HepG2 (cell line): Measurements from ENCODE around the gene PRKRIP1. TPM values are rescaled to one million over a fixed set of nuclear protein-coding genes. Genes with fewer than 3 reads are reported as not detected.

Experiments used
- ATAC-seq: fragments of 200-7000 bp; cut with Tn5 transposase; 3 replicates; pipeline ENCODE4 v1.9.1; 2020; ENCODE audit warnings: mild to moderate bottlenecking, moderate library complexity
- BruUV-seq: library from RNA; stranded (reverse); fragments of 400-500 nt; replicated peaks from 2 replicates; lab custom pipeline; 2021; lab: Mats Ljungman, UMichigan
- CTCF ChIA-PET: fragments of 300-600 bp; formaldehyde crosslinking; extraction: SDS; loops from one replicate; lab custom pipeline; 2021; ENCODE audit warnings: low total read pairs, inconsistent platforms, low intra/inter-chr PET ratio; lab: Yijun Ruan, JAX
- POLR2A ChIA-PET: fragments of 350-600 bp; sonication (Branson Sonifier 250); formaldehyde crosslinking; loops from one replicate; lab custom pipeline; 2020; ENCODE audit warnings: antibody characterized with exemption, inconsistent platforms; lab: Yijun Ruan, JAX
- DNase-seq: peaks from one replicate; pipeline ENCODE4 v3.0.0-alpha.2; 2015; ENCODE audit warnings: low spot score
- FAIRE-seq: peaks from 3 replicates; lab custom pipeline; 2011; peaks lifted over from hg19 to GRCh38; lab: Jason Lieb, UNC
- H2AFZ ChIP-seq: one replicate; pipeline ENCODE4 v1.6.1; 2011; ENCODE audit warnings: low read length, inconsistent platforms
- H3K27ac ChIP-seq: fragments of 300-600 bp; 3 replicates; pipeline ENCODE4 v1.8.0; 2011; ENCODE audit warnings: mixed run types, mild to moderate bottlenecking, mixed read lengths, low read length, inconsistent platforms; ENCODE audit not compliant: insufficient read depth; ENCODE audit errors: extremely low read length
- H3K27me3 ChIP-seq, 2 experiments: fragments of 200-600 bp in 1 of 2; 2 replicates in 1 of 2; 3 replicates in 1 of 2; pipeline versions ENCODE4 v1.6.0 to v1.8.0; 2011; ENCODE audit warnings: low read length in 2 of 2, mild to moderate bottlenecking in 2 of 2, moderate library complexity in 2 of 2, inconsistent platforms in 1 of 2; ENCODE audit not compliant: insufficient read depth in 2 of 2, control insufficient read depth in 1 of 2
- H3K36me3 ChIP-seq, 2 experiments: fragments of 200-600 bp in 1 of 2; replicated peaks in 1 of 2; 2 replicates in 1 of 2; 3 replicates in 1 of 2; pipeline versions ENCODE4 v1.5.1 to v1.8.0; 2011; ENCODE audit warnings: low read length in 2 of 2, inconsistent platforms in 1 of 2; ENCODE audit not compliant: insufficient read depth in 2 of 2, control insufficient read depth in 1 of 2
- H3K4me1 ChIP-seq: 2 replicates; pipeline ENCODE4 v1.5.1; 2012; ENCODE audit warnings: low read length, inconsistent platforms; ENCODE audit not compliant: insufficient read depth
- H3K4me2 ChIP-seq: 2 replicates; pipeline ENCODE4 v1.6.0; 2011; ENCODE audit warnings: low read depth, low read length, inconsistent platforms
- H3K4me3 ChIP-seq, 3 experiments: fragments of 200-600 bp in 1 of 3; sonication (generic), shearing (Covaris generic) in 1 of 3; replicated peaks in 1 of 3; 2 replicates each; pipeline ENCODE4 v1.5.1; 2011 to 2016; ENCODE audit warnings: low read length in 3 of 3, inconsistent platforms in 2 of 3, low read depth in 2 of 3, mild to moderate bottlenecking in 2 of 3, control low read depth in 1 of 3, mixed read lengths in 1 of 3; ENCODE audit not compliant: insufficient read depth in 1 of 3
- H3K79me2 ChIP-seq: one replicate; pipeline ENCODE4 v1.6.1; 2011; ENCODE audit warnings: low read length, inconsistent platforms; ENCODE audit not compliant: insufficient read depth
- H3K9ac ChIP-seq: 2 replicates; pipeline ENCODE4 v1.6.0; 2011; ENCODE audit warnings: mild to moderate bottlenecking, low read depth, low read length, inconsistent platforms; ENCODE audit not compliant: insufficient read depth
- H3K9me3 ChIP-seq: 2 replicates; pipeline ENCODE4 v1.5.1; 2012; ENCODE audit warnings: mild to moderate bottlenecking, low read length
- H4K20me1 ChIP-seq: 2 replicates; pipeline ENCODE4 v1.6.0; 2011; ENCODE audit warnings: inconsistent platforms, mild to moderate bottlenecking, low read length, moderate library complexity; ENCODE audit not compliant: insufficient read depth
- ARNT ChIP-seq: fragments of 450-650 bp; IDR thresholded peaks from 2 replicates; pipeline ENCODE4 v1.6.1; 2017
- ARNT2 ChIP-seq: sonication (generic); formaldehyde crosslinking; IDR thresholded peaks from 2 replicates; pipeline ENCODE4 v1.8.0; 2022; ENCODE audit warnings: mild to moderate bottlenecking, low read depth, missing genetic modification reagents, moderate library complexity
- HHEX ChIP-seq: IDR thresholded peaks from 2 replicates; pipeline ENCODE4 v1.6.1; 2016; ENCODE audit warnings: control low read depth
- IKZF4 ChIP-seq: sonication (generic); formaldehyde crosslinking; IDR thresholded peaks from 2 replicates; pipeline ENCODE4 v1.5.1; 2020; ENCODE audit warnings: borderline replicate concordance, mild to moderate bottlenecking, low read depth, missing genetic modification reagents; ENCODE audit errors: not compliant biosample characterization
- KDM5B ChIP-seq: sonication (generic); formaldehyde crosslinking; IDR thresholded peaks from 2 replicates; pipeline ENCODE4 v1.4.0; 2020; ENCODE audit warnings: missing genetic modification reagents, mild to moderate bottlenecking, borderline replicate concordance
- MBD4 ChIP-seq: IDR thresholded peaks from 2 replicates; pipeline ENCODE4 v1.6.1; 2012; ENCODE audit warnings: low read length, inconsistent platforms, borderline replicate concordance
- POLR2G ChIP-seq: fragments of 200-400 bp; formaldehyde crosslinking; IDR thresholded peaks from 2 replicates; pipeline ENCODE4 v1.6.1; 2018; ENCODE audit warnings: mild to moderate bottlenecking, low read depth, low read length, moderate library complexity
- RNF219 ChIP-seq: sonication (generic); formaldehyde crosslinking; IDR thresholded peaks from 2 replicates; pipeline ENCODE4 v1.5.0; 2020; ENCODE audit warnings: mild to moderate bottlenecking, missing genetic modification reagents
- SATB2 ChIP-seq: sonication (generic); formaldehyde crosslinking; IDR thresholded peaks from 2 replicates; pipeline ENCODE4 v1.5.0; 2020; ENCODE audit warnings: missing genetic modification reagents
- SMAD1 ChIP-seq: sonication (generic); formaldehyde crosslinking; IDR thresholded peaks from 2 replicates; pipeline ENCODE4 v1.4.0; 2020; ENCODE audit warnings: missing genetic modification reagents, low read depth, mild to moderate bottlenecking, borderline replicate concordance
- TFDP1 ChIP-seq: IDR thresholded peaks from 2 replicates; pipeline ENCODE4 v1.6.1; 2016; ENCODE audit warnings: missing compliant biosample characterization, missing genetic modification reagents, borderline replicate concordance
- TRIM22 ChIP-seq: fragments of 450-650 bp; IDR thresholded peaks from 2 replicates; pipeline ENCODE4 v1.6.1; 2017
- ZBTB8A ChIP-seq: sonication (generic); formaldehyde crosslinking; IDR thresholded peaks from 2 replicates; pipeline ENCODE4 v1.4.0; 2020; ENCODE audit warnings: mild to moderate bottlenecking, low read depth, missing genetic modification reagents, borderline replicate concordance
- ZNF367 ChIP-seq: sonication (generic); formaldehyde crosslinking; IDR thresholded peaks from 2 replicates; pipeline ENCODE4 v1.4.0; 2020; ENCODE audit warnings: missing genetic modification reagents, borderline replicate concordance
- WGBS: methylation state at CpG from one replicate; pipeline ENCODE4 v1.1.6; 2017; ENCODE audit warnings: low lambda C conversion rate; 5-methylcytosine and 5-hydroxymethylcytosine counted together
- in situ Hi-C: cut with HindIII; loops from 2 replicates; pipeline ENCODE4 v1.10.0; 2017; ENCODE audit warnings: low pct_unique_long_range_greater_than_20kb; ENCODE audit not compliant: extremely low pct_ligation_motif_present
- intact Hi-C: fragments of 100-400 bp; cut with micrococcal nuclease; formaldehyde crosslinking; loops from one replicate; pipeline ENCODE4 v1.10.0; 2022; ENCODE audit not compliant: unreplicated experiment
- polyA plus RNA-seq, 8 experiments: library from polyadenylated mRNA; depleted of rRNA in 3 of 8; stranded (reverse) in 7 of 8; unstranded in 1 of 8; fragments of >200 nt; fragmentation: Illumina TruSeq in 4 of 8; extraction: Trizol in 4 of 8; gene quantifications; 2 replicates each; pipeline versions ENCODE4 v1.2.1 to v1.2.3, GENCODE V29; 2011 to 2016; ENCODE audit warnings: low read depth in 4 of 8, missing spikeins in 1 of 8, mixed read lengths in 1 of 8; ENCODE audit not compliant: insufficient read depth in 1 of 8
- total RNA-seq, 5 experiments: library from RNA; depleted of rRNA; stranded (reverse); fragments of >200 nt; fragmentation: Illumina TruSeq; extraction: Trizol; gene quantifications; 2 replicates each; pipeline ENCODE4 v1.2.3, GENCODE V29; 2016; ENCODE audit warnings: low read depth in 1 of 5

Gene PRKRIP1
- total and polyA plus RNA-seq, 2 of the 13 experiments (the other 11 are each of a cell fraction or from before 2014, with no cell fraction given): 13.2 to 16.8 TPM

- no peak overlapping the region for H3K9ac ChIP-seq
- intact Hi-C loops: no loop called here
- H3K4me1 ChIP-seq: peaks cover 17% of the 10 kb centered on the region
- H3K79me2 ChIP-seq: peaks cover 9% of the 10 kb centered on the region
- peaks cover 5 to 18% of the 10 kb centered on the region in 2 experiments; a peak in 3 of 5 replicates for H3K36me3 ChIP-seq
- FAIRE-seq (no peak), ATAC-seq (no peak)
- CTCF ChIA-PET: no interaction called here
- TF ChIP-seq ZNF367 (CRISPR knock-in tag) (no peak), ZBTB8A (no peak), MBD4 (no peak), ARNT (no peak), SATB2 (CRISPR knock-in tag) (no peak), POLR2G (no peak), IKZF4 (CRISPR knock-in tag) (no peak), RNF219 (CRISPR knock-in tag) (no peak), HHEX (CRISPR knock-in tag) (no peak), TRIM22 (no peak), KDM5B (CRISPR knock-in tag) (no peak), ARNT2 (no peak), SMAD1 (CRISPR knock-in tag) (no peak), TFDP1 (no peak)
- TF ChIP-seq, all 625 proteins: peak for 0
- H2AFZ ChIP-seq: no peak overlapping the region
- WGBS: 92% methylated on average over 9 of the region's 9 CpGs
- no peak for DNase-seq
- no peaks in the 10 kb centered on the region for H3K9me3 ChIP-seq
- in situ Hi-C loops: loop anchor here (5.0 kb wide), 1 partner anchor 106 kb away; the partner anchor contains the start of gene SH2B2
- no peak overlapping the region for H3K27ac ChIP-seq
- no TSS peak for BruUV-seq
- no peak overlapping the region for H3K4me2 ChIP-seq
- no peaks in the 10 kb centered on the region for H3K27me3 ChIP-seq
- H3K4me3 ChIP-seq: no peak overlapping the region
- POLR2A ChIA-PET: no interaction called here
- peaks cover 4% of the 10 kb centered on the region; the same call in 1 of the 2 replicates for H4K20me1 ChIP-seq
Measured at GRCh38 chr7:102393467-102393866, 2.7 kb upstream of the PRKRIP1 start.
